Keratinocyte (primary cell): Measurements from ENCODE around the gene NFYC.

Experiments
- CTCF ChIP-seq, 3 experiments: IDR thresholded peaks in 1 of 3; conservative IDR thresholded peaks in 1 of 3; optimal IDR thresholded peaks in 1 of 3; 2 replicates in 2 of 3; 3 replicates in 1 of 3; pipeline versions ENCODE3 to v1.5.1; 2011; ENCODE audit warnings: low read length in 3 of 3, mild to moderate bottlenecking in 3 of 3, moderate library complexity in 2 of 3, control low read depth in 1 of 3, inconsistent platforms in 1 of 3; ENCODE audit not compliant: insufficient read depth in 2 of 3; ENCODE audit errors: extremely low read depth in 1 of 3
- EZH2 ChIP-seq: IDR thresholded peaks from one replicate; pipeline ENCODE4 v1.6.1; 2012; ENCODE audit warnings: inconsistent platforms, mild to moderate bottlenecking, low read length, moderate library complexity

GRCh38 chr1:40652468-40652867 is 39.0 kb upstream of the NFYC start:
- TF ChIP-seq CTCF (optimal IDR thresholded peaks at IDR 0.05 in 1 of 3, IDR thresholded peaks at IDR 0.05 in 1 of 3, conservative IDR thresholded peaks at IDR 0.05 in 1 of 3; ENCODE audit: extremely low read depth in 1 of 3, insufficient read depth in 2 of 3, low read length in 3 of 3) (no peak), EZH2 (no peak)
